GM12878 (cell line): Measurements from ENCODE around the gene SEPHS2. TPM values are rescaled to one million over a fixed set of nuclear protein-coding genes. Genes with fewer than 3 reads are reported as not detected.
A peak's percentile ranks its signal among the peaks of the same experiment; 100 is the strongest.

Experiments
- CHD2 ChIP-seq: IDR thresholded peaks from 2 replicates; pipeline ENCODE4 v1.6.1; 2011; ENCODE audit warnings: low read depth, low read length, improper control_type of control experiment, borderline replicate concordance
- CUX1 ChIP-seq: IDR thresholded peaks from 2 replicates; pipeline ENCODE4 v1.6.1; 2012; ENCODE audit warnings: improper control_type of control experiment, low read depth, low read length; ENCODE audit not compliant: insufficient replicate concordance
- DPF2 ChIP-seq: fragments of 450-650 bp; IDR thresholded peaks from 2 replicates; pipeline ENCODE4 v1.6.1; 2017; ENCODE audit warnings: mild to moderate bottlenecking
- EGR1 ChIP-seq, 2 experiments: IDR thresholded peaks; 1 replicate in 1 of 2; 2 replicates in 1 of 2; pipeline ENCODE4 v1.6.1; 2011 to 2012; ENCODE audit warnings: low read depth in 2 of 2, low read length in 2 of 2, borderline replicate concordance in 1 of 2, mild to moderate bottlenecking in 1 of 2, moderate library complexity in 1 of 2
- EP300 ChIP-seq, 2 experiments: fragments of 150-350 bp in 1 of 2; IDR thresholded peaks; 2 replicates each; pipeline ENCODE4 v1.6.1; 2011 to 2012; ENCODE audit warnings: low read depth in 2 of 2, low read length in 2 of 2, borderline replicate concordance in 1 of 2, improper control_type of control experiment in 1 of 2, inconsistent platforms in 1 of 2; ENCODE audit not compliant: control insufficient read depth in 1 of 2
- HCFC1 ChIP-seq: fragments of 150-350 bp; IDR thresholded peaks from 2 replicates; pipeline ENCODE4 v1.6.1; 2014; ENCODE audit warnings: low read length
- IKZF2 ChIP-seq, 2 experiments: fragments of 450-650 bp; IDR thresholded peaks; 2 replicates each; pipeline ENCODE4 v1.6.1; 2017; ENCODE audit warnings: mild to moderate bottlenecking in 2 of 2, moderate library complexity in 2 of 2
- IRF4 ChIP-seq: IDR thresholded peaks from 2 replicates; pipeline ENCODE4 v1.6.1; 2011; ENCODE audit warnings: low read depth, low read length
- MXI1 ChIP-seq: fragments of 150-350 bp; IDR thresholded peaks from 2 replicates; pipeline ENCODE4 v1.6.1; 2011; ENCODE audit warnings: low read depth, mild to moderate bottlenecking, inconsistent platforms, low read length, improper control_type of control experiment
- NRF1 ChIP-seq: conservative IDR thresholded peaks from 2 replicates; pipeline ENCODE4 v1.6.1; 2011; ENCODE audit warnings: mild to moderate bottlenecking, low read depth, low read length, improper control_type of control experiment
- REST ChIP-seq: IDR thresholded peaks from 2 replicates; pipeline ENCODE4 v1.6.1; 2012; ENCODE audit warnings: mild to moderate bottlenecking, low read depth, low read length
- SMAD5 ChIP-seq: IDR thresholded peaks from 2 replicates; pipeline ENCODE4 v1.6.1; 2016; ENCODE audit warnings: antibody characterized with exemption, low read depth
- SMARCA5 ChIP-seq: fragments of 450-650 bp; IDR thresholded peaks from 2 replicates; pipeline ENCODE4 v1.6.1; 2017; ENCODE audit warnings: mild to moderate bottlenecking
- STAT3 ChIP-seq: IDR thresholded peaks from 2 replicates; pipeline ENCODE4 v1.6.1; 2011; ENCODE audit warnings: low read depth, low read length, improper control_type of control experiment
- ZBTB40 ChIP-seq: fragments of 450-650 bp; IDR thresholded peaks from 2 replicates; pipeline ENCODE4 v1.6.1; 2016; ENCODE audit warnings: mild to moderate bottlenecking, moderate library complexity, borderline replicate concordance
- ZNF207 ChIP-seq: fragments of 450-650 bp; IDR thresholded peaks from 2 replicates; pipeline ENCODE4 v1.6.1; 2014; ENCODE audit warnings: antibody characterized with exemption, mild to moderate bottlenecking, borderline replicate concordance
- ZNF217 ChIP-seq: fragments of 450-650 bp; IDR thresholded peaks from 2 replicates; pipeline ENCODE4 v1.6.1; 2017; ENCODE audit warnings: antibody characterized with exemption, mild to moderate bottlenecking
- polyA plus RNA-seq, 11 experiments: library from polyadenylated mRNA; depleted of rRNA in 4 of 11; unstranded in 6 of 11; stranded (reverse) in 5 of 11; fragments of >200 nt; fragmentation: Nextera tagmentation in 4 of 11; fragmentation: Illumina TruSeq in 1 of 11; extraction: Ambion mirVana in 4 of 11; extraction: Trizol in 1 of 11; gene quantifications; 1 replicate in 1 of 11; 2 replicates in 10 of 11; pipeline versions ENCODE4 v1.2.1 to v1.2.3, GENCODE V29; 2011 to 2016; ENCODE audit warnings: inconsistent platforms in 2 of 11, missing spikeins in 2 of 11, low read depth in 1 of 11
- total RNA-seq, 4 experiments: library from RNA; depleted of rRNA in 3 of 4; stranded (reverse); fragments of >200 nt in 3 of 4; fragmentation: Illumina TruSeq in 1 of 4; extraction: Trizol in 1 of 4; gene quantifications; 2 replicates each; pipeline versions ENCODE4 v1.2.1 to v1.2.3, GENCODE V29; 2013 to 2021

Gene SEPHS2
- total and polyA plus RNA-seq, 10 of the 15 experiments (the other 5 are each of a cell fraction or from before 2014, with no cell fraction given): 21.6 to 99.8 (median 72.9) TPM

GRCh38 chr16:30472328-30472942 is 26.8 kb upstream of the SEPHS2 start, which contains the start of gene ITGAL (continued):
- TF ChIP-seq EP300 (IDR thresholded peaks at IDR 0.05; ENCODE audit: borderline replicate concordance in 1 of 2, control insufficient read depth in 1 of 2, low read depth in 2 of 2, low read length in 2 of 2) (peak; percentile 86 to 95; a peak in 3 of 4 replicates), IKZF2 (IDR thresholded peaks at IDR 0.05) (peak; percentile 94 to 97), DPF2 (peak; percentile 93), EGR1 (IDR thresholded peaks at IDR 0.05; ENCODE audit: borderline replicate concordance in 1 of 2, low read depth in 2 of 2, low read length in 2 of 2) (no peak), ZBTB40 (no peak; the same call in 1 of the 2 replicates), CUX1 (peak; percentile 75), CHD2 (peak; percentile 85; the same call in 1 of the 2 replicates), REST (no peak), IRF4 (peak; percentile 69; the same call in 1 of the 2 replicates), SMAD5 (peak; percentile 25), STAT3 (0 out of 2 replicates have a peak, but pooled peaks have one; percentile 21), SMARCA5 (peak; percentile 95), NRF1 (no peak), HCFC1 (no peak), ZNF207 (0 out of 2 replicates have a peak, but pooled peaks have one; percentile 25), ZNF217 (peak; percentile 92), MXI1 (peak; percentile 73)
